GM13977 (cell line): Measurements from ENCODE around the gene SDF4.

Source experiments
- DNase-seq: peaks from one replicate; pipeline ENCODE4 v3.0.0; 2012; ENCODE audit warnings: low spot score
- in situ Hi-C: fragments of 300-500 bp; cut with MboI; formaldehyde crosslinking; loops from one replicate; pipeline ENCODE4 v1.12.0; 2022; ENCODE audit warnings: low sequenced_read_pairs, low pct_unique_long_range_greater_than_20kb, mixed read lengths, inconsistent platforms; ENCODE audit not compliant: unreplicated experiment
- TF ChIP-seq, protein P1 (sequence below): IDR thresholded peaks from 2 replicates; pipeline ENCODE4 v1.5.1; 2012; ENCODE audit warnings: mild to moderate bottlenecking, control low read depth; ENCODE audit not compliant: insufficient read depth; ENCODE audit errors: extremely low read depth, missing control alignments

The SDF4 gene

DNA sequence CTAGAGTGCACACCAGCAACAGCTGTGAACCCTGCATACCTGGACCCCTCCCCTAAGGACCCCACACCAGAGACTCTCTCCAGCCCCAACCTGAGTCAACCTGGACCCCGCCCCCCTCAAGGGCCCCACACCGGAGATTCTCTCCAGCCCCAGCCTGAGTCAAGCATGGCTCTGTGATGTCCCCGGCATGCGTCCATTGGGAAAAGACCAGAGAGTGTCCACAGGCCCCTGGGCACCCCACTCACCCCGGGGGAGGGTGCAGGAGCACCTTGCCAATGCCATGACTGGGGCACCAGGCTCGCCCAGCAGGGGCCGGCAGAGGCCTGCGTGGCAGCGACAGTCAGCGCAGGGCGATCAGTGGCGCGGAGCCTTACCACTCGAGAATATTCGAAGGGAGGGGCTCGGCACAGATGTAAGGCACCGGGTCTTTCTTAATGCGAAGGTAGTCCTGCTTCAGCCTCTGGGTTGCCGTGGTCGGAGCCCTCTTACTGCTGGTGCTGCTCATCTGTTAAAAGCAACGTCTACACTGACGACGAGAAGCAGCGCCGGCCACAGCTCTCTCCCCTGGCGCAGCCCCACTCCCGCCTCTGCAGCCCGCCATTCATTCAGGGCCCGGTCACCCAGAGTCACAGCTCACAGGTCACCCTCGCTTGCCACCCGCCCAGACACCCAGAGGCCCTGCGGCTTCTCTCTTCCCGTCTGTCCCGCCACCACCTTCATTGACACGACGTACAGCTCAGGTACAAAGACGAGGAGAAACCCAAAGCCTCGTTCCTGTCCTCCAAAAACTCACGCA lies 35.9 kb upstream of the SDF4 start:
- in situ Hi-C loops: no loop called here
- no peak for DNase-seq
- TF ChIP-seq, protein P1, sequence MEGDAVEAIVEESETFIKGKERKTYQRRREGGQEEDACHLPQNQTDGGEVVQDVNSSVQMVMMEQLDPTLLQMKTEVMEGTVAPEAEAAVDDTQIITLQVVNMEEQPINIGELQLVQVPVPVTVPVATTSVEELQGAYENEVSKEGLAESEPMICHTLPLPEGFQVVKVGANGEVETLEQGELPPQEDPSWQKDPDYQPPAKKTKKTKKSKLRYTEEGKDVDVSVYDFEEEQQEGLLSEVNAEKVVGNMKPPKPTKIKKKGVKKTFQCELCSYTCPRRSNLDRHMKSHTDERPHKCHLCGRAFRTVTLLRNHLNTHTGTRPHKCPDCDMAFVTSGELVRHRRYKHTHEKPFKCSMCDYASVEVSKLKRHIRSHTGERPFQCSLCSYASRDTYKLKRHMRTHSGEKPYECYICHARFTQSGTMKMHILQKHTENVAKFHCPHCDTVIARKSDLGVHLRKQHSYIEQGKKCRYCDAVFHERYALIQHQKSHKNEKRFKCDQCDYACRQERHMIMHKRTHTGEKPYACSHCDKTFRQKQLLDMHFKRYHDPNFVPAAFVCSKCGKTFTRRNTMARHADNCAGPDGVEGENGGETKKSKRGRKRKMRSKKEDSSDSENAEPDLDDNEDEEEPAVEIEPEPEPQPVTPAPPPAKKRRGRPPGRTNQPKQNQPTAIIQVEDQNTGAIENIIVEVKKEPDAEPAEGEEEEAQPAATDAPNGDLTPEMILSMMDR: no peak

DNA sequence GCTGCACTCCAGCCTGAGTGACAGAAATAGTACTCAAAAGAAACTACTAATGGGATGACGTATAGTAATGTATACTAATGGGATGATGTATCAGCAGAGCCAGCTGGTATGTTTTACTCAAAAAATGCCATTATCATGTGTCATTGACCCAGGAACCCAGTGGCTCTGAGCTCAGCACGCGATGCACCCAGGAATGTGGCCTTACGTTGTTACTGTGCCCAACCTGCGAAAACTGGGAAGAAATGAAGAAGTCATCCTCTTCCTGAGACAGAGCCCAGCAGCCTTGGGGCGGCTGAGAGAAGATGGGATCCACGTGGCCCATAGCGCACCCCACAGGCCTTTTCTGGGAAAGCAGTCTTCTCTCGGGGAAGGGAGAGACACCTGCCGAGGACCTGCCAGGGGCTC lies 33.1 kb upstream of the SDF4 start:
- no peak for DNase-seq
- in situ Hi-C loops: no loop called here
- TF ChIP-seq, protein P1: no peak

- DNase-seq: no peak
- in situ Hi-C loops: no loop called here
- TF ChIP-seq, protein P1: no peak
These were observed 32.2 kb upstream of the SDF4 start for GRCh38 chr1:1264026-1264425.

DNA sequence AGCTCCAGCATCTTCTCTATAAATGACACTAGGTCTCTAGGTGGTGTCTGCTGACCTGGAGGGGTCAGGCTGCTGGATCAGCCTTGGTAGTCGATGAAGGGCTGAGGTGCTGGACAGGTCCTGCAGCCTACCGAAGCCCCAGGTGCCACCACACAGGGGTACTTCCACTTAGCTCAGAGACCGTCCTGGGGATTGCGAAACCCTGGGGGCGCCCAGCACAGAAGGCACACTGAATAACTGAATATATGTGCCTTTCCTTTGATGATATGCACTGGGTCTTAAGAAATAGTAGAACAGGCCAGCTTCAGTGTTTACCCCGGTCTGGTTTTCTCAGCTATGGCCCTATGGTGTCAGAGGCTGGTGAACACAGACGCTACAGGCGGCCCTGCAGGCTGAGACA lies 31.0 kb upstream of the SDF4 start:
- in situ Hi-C loops: no loop called here
- TF ChIP-seq, protein P1: no peak
- DNase-seq: no peak

- in situ Hi-C loops: no loop called here
- TF ChIP-seq, protein P1: no peak
- DNase-seq: no peak
These were observed 30.3 kb upstream of the SDF4 start for GRCh38 chr1:1262071-1262470.

DNA sequence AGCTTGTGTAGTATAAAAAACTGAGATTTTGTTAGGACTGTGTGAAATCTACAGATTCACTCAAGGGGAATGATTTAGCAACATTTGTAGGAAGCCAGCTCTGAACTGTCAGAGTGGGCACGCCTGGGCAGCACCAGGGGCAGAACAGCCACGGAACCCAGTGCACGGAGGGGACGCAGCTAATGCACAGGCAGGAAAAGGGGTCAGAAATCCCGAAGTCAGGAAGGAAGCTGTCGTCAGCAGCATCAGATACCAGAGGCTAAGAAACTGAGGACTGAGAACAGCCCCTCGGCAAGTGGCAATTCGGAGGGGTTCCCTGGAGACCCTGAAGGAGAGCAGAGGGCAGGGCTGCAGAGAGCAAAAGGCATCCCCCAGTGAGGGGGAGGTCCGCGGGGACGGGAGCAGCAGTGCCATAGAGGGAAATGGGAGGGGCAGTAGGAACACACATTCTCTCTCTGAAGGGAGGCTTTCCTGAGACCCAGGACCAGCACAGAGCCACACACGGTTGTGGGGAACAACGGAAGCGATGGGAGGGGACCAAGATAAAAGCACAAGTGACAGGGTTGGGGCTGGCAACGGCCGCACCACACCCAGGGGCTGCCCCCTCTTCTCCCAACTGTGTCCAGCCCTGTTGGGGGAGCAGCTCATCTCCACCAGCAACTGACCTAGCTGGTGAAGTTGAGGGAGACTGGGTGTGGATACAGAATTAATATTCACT lies 29.2 kb upstream of the SDF4 start:
- no peak for DNase-seq
- TF ChIP-seq, protein P1: no peak
- in situ Hi-C loops: no loop called here
